GM12878 (cell line): Measurements from ENCODE around the gene MAP3K4. TPM values are rescaled to one million over a fixed set of nuclear protein-coding genes. Genes with fewer than 3 reads are reported as not detected.

Experiments
- ATAC-seq: fragments of 200-7000 bp; cut with Tn5 transposase; 3 replicates; pipeline ENCODE4 v1.9.1; 2020; ENCODE audit warnings: mild to moderate bottlenecking, moderate library complexity
- BruUV-seq: library from RNA; stranded (reverse); fragments of 400-500 nt; replicated peaks from 2 replicates; lab custom pipeline; 2021; lab: Mats Ljungman, UMichigan
- CTCF ChIA-PET: fragments of 300-600 bp; sonication (Branson Sonifier 250); formaldehyde crosslinking; extraction: SDS; loops from one replicate; lab custom pipeline; 2021; ENCODE audit warnings: inconsistent platforms; lab: Yijun Ruan, JAX
- POLR2A ChIA-PET: fragments of 350-600 bp; formaldehyde crosslinking; extraction: SDS; loops from one replicate; lab custom pipeline; 2021; ENCODE audit warnings: inconsistent platforms; lab: Charles Lee
- RAD21 ChIA-PET: fragments of 300-600 bp; sonication (Branson Sonifier 250); formaldehyde crosslinking; loops from one replicate; lab custom pipeline; 2023; ENCODE audit warnings: antibody characterized with exemption; ENCODE audit not compliant: unreplicated experiment; lab: Charles Lee
- SMC1A ChIA-PET: fragments of 300-600 bp; sonication (Branson Sonifier 250); formaldehyde crosslinking; loops from one replicate; lab custom pipeline; 2023; ENCODE audit not compliant: unreplicated experiment, uncharacterized antibody; lab: Charles Lee
- DNase-seq: peaks from one replicate; pipeline ENCODE4 v3.0.0-alpha.2; 2011; ENCODE audit warnings: low read depth, low spot score
- FAIRE-seq: peaks from 3 replicates; lab custom pipeline; 2011; peaks lifted over from hg19 to GRCh38; lab: Jason Lieb, UNC
- H2AFZ ChIP-seq: 2 replicates; pipeline ENCODE4 v1.6.0; 2011; ENCODE audit warnings: low read depth, low read length, control low read depth; ENCODE audit not compliant: control insufficient read depth
- H3K27ac ChIP-seq: 2 replicates; pipeline ENCODE4 v1.5.1; 2011; ENCODE audit warnings: control low read depth; ENCODE audit not compliant: control insufficient read depth, insufficient read depth
- H3K27me3 ChIP-seq, 2 experiments: replicated peaks in 1 of 2; 2 replicates each; pipeline versions ENCODE4 v1.6.0 to v1.6.1; 2011; ENCODE audit warnings: low read length in 1 of 2; ENCODE audit not compliant: control insufficient read depth in 2 of 2, insufficient read depth in 2 of 2
- H3K36me3 ChIP-seq, 2 experiments: 2 replicates each; pipeline ENCODE4 v1.5.1; 2011; ENCODE audit warnings: low read length in 1 of 2; ENCODE audit not compliant: control insufficient read depth in 2 of 2, insufficient read depth in 2 of 2
- H3K4me1 ChIP-seq: 2 replicates; pipeline ENCODE4 v1.6.1; 2011; ENCODE audit warnings: mild to moderate bottlenecking, low read length, moderate library complexity, mixed read lengths; ENCODE audit not compliant: control insufficient read depth, insufficient read depth
- H3K4me2 ChIP-seq: 2 replicates; pipeline ENCODE4 v1.6.0; 2011; ENCODE audit warnings: control low read depth; ENCODE audit not compliant: control insufficient read depth, insufficient read depth
- H3K4me3 ChIP-seq: fragments of 200-600 bp; sonication (generic); 2 replicates; pipeline ENCODE4 v1.5.1; 2016
- H3K79me2 ChIP-seq: 2 replicates; pipeline ENCODE4 v1.6.0; 2011; ENCODE audit warnings: low read length; ENCODE audit not compliant: control insufficient read depth, insufficient read depth
- H3K9ac ChIP-seq: 2 replicates; pipeline ENCODE4 v1.8.0; 2011; ENCODE audit warnings: low read length, control low read depth, mixed read lengths; ENCODE audit not compliant: control insufficient read depth, insufficient read depth
- H3K9me3 ChIP-seq: replicated peaks from 3 replicates; pipeline ENCODE4 v1.5.1; 2011; ENCODE audit warnings: mild to moderate bottlenecking, low read length; ENCODE audit not compliant: control insufficient read depth, insufficient read depth
- H4K20me1 ChIP-seq: 2 replicates; pipeline ENCODE4 v1.6.0; 2011; ENCODE audit not compliant: control insufficient read depth, insufficient read depth
- ASH2L ChIP-seq: fragments of 300-600, 200-600 bp; sonication (generic); IDR thresholded peaks from 2 replicates; pipeline ENCODE4 v1.6.1; 2017; ENCODE audit warnings: low read depth, mild to moderate bottlenecking, borderline replicate concordance
- GATAD2B ChIP-seq: fragments of 450-650 bp; conservative IDR thresholded peaks from 2 replicates; pipeline ENCODE4 v1.6.1; 2017; ENCODE audit warnings: low read depth, mild to moderate bottlenecking, moderate library complexity
- IKZF2 ChIP-seq, 2 experiments: fragments of 450-650 bp; IDR thresholded peaks; 2 replicates each; pipeline ENCODE4 v1.6.1; 2017; ENCODE audit warnings: mild to moderate bottlenecking in 2 of 2, moderate library complexity in 2 of 2
- KLF5 ChIP-seq: fragments of 450-650 bp; IDR thresholded peaks from 2 replicates; pipeline ENCODE4 v1.6.1; 2014; ENCODE audit warnings: mild to moderate bottlenecking; ENCODE audit not compliant: partially characterized antibody
- MAX ChIP-seq: IDR thresholded peaks from 2 replicates; pipeline ENCODE4 v1.6.1; 2012; ENCODE audit warnings: low read depth, low read length, improper control_type of control experiment
- YY1 ChIP-seq: IDR thresholded peaks from 2 replicates; pipeline ENCODE4 v1.6.1; 2011; ENCODE audit warnings: low read depth, mild to moderate bottlenecking, low read length
- ZNF384 ChIP-seq: IDR thresholded peaks from 2 replicates; pipeline ENCODE4 v1.6.1; 2012; ENCODE audit warnings: low read depth, mild to moderate bottlenecking, low read length, improper control_type of control experiment, borderline replicate concordance
- WGBS: methylation state at CpG from one replicate; pipeline ENCODE4 v1.1.6; 2016; ENCODE audit warnings: low lambda C conversion rate; ENCODE audit not compliant: insufficient replicate concordance, insufficient coverage; ENCODE audit errors: missing lambda C conversion rate; 5-methylcytosine and 5-hydroxymethylcytosine counted together
- in situ Hi-C: fragments of 300-500 bp; cut with MboI; formaldehyde crosslinking; loops from 9 replicates; pipeline ENCODE4 v1.14.3; 2018; ENCODE audit warnings: mixed read lengths
- intact Hi-C: fragments of 100-400 bp; cut with micrococcal nuclease; formaldehyde crosslinking; loops from one replicate; pipeline ENCODE4 v1.14.2; 2022; ENCODE audit not compliant: unreplicated experiment
- polyA plus RNA-seq, 11 experiments: library from polyadenylated mRNA; depleted of rRNA in 4 of 11; unstranded in 6 of 11; stranded (reverse) in 5 of 11; fragments of >200 nt; fragmentation: Nextera tagmentation in 4 of 11; fragmentation: Illumina TruSeq in 1 of 11; extraction: Ambion mirVana in 4 of 11; extraction: Trizol in 1 of 11; gene quantifications; 1 replicate in 1 of 11; 2 replicates in 10 of 11; pipeline versions ENCODE4 v1.2.1 to v1.2.3, GENCODE V29; 2011 to 2016; ENCODE audit warnings: inconsistent platforms in 2 of 11, missing spikeins in 2 of 11, low read depth in 1 of 11
- total RNA-seq, 4 experiments: library from RNA; depleted of rRNA in 3 of 4; stranded (reverse); fragments of >200 nt in 3 of 4; fragmentation: Illumina TruSeq in 1 of 4; extraction: Trizol in 1 of 4; gene quantifications; 2 replicates each; pipeline versions ENCODE4 v1.2.1 to v1.2.3, GENCODE V29; 2013 to 2021
- TF ChIP-seq, protein P1 (sequence below): fragments of 450-650 bp; conservative IDR thresholded peaks from 2 replicates; pipeline ENCODE4 v1.6.1; 2017; ENCODE audit warnings: mild to moderate bottlenecking, moderate library complexity
- TF ChIP-seq, protein P2 (sequence below): fragments of 450-650 bp; IDR thresholded peaks from 2 replicates; pipeline ENCODE4 v1.6.1; 2018; ENCODE audit warnings: mild to moderate bottlenecking, low read depth, moderate library complexity; ENCODE audit not compliant: partially characterized antibody

Gene MAP3K4
- total and polyA plus RNA-seq, 10 of the 15 experiments (the other 5 are each of a cell fraction or from before 2014, with no cell fraction given): 14.0 to 44.5 (median 23.1) TPM

GRCh38 chr6:161008245-161008644 lies 16.7 kb downstream of the MAP3K4 start (continued):
- TF ChIP-seq GATAD2B (no peak), ASH2L (no peak), ZNF384 (no peak), MAX (no peak)

- FAIRE-seq: no peak
Observed at GRCh38 chr6:161009991-161010390, 18.4 kb downstream of the MAP3K4 start.

More at GRCh38 chr6:161009991-161010390, 18.4 kb downstream of the MAP3K4 start:
- DNase-seq (no peak), ATAC-seq (no peak)
- TF ChIP-seq YY1 (no peak), IKZF2 (IDR thresholded peaks at IDR 0.05) (no peak), KLF5 (no peak)
- TF ChIP-seq, protein P1, sequence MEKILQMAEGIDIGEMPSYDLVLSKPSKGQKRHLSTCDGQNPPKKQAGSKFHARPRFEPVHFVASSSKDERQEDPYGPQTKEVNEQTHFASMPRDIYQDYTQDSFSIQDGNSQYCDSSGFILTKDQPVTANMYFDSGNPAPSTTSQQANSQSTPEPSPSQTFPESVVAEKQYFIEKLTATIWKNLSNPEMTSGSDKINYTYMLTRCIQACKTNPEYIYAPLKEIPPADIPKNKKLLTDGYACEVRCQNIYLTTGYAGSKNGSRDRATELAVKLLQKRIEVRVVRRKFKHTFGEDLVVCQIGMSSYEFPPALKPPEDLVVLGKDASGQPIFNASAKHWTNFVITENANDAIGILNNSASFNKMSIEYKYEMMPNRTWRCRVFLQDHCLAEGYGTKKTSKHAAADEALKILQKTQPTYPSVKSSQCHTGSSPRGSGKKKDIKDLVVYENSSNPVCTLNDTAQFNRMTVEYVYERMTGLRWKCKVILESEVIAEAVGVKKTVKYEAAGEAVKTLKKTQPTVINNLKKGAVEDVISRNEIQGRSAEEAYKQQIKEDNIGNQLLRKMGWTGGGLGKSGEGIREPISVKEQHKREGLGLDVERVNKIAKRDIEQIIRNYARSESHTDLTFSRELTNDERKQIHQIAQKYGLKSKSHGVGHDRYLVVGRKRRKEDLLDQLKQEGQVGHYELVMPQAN: no peak
- TF ChIP-seq, protein P2, sequence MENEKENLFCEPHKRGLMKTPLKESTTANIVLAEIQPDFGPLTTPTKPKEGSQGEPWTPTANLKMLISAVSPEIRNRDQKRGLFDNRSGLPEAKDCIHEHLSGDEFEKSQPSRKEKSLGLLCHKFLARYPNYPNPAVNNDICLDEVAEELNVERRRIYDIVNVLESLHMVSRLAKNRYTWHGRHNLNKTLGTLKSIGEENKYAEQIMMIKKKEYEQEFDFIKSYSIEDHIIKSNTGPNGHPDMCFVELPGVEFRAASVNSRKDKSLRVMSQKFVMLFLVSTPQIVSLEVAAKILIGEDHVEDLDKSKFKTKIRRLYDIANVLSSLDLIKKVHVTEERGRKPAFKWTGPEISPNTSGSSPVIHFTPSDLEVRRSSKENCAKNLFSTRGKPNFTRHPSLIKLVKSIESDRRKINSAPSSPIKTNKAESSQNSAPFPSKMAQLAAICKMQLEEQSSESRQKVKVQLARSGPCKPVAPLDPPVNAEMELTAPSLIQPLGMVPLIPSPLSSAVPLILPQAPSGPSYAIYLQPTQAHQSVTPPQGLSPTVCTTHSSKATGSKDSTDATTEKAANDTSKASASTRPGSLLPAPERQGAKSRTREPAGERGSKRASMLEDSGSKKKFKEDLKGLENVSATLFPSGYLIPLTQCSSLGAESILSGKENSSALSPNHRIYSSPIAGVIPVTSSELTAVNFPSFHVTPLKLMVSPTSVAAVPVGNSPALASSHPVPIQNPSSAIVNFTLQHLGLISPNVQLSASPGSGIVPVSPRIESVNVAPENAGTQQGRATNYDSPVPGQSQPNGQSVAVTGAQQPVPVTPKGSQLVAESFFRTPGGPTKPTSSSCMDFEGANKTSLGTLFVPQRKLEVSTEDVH: no peak
- Histone ChIP-seq H3K27me3 (no peaks in the 10 kb centered on the region), H3K9me3 (no peaks in the 10 kb centered on the region; the same call in 2 of the 3 replicates), H2AFZ (no peak overlapping the region), H3K27ac (no peak overlapping the region), H3K4me1 (no peaks in the 10 kb centered on the region), H3K4me2 (no peak overlapping the region), H4K20me1 (no peaks in the 10 kb centered on the region), H3K9ac (no peak overlapping the region), H3K4me3 (no peak overlapping the region), H3K36me3 (no peaks in the 10 kb centered on the region; a peak in 1 of 4 replicates), H3K79me2 (peaks cover 17% of the 10 kb centered on the region)
- intact Hi-C loops (no loop called here), in situ Hi-C loops (no loop called here)
- ChIA-PET RAD21 (no interaction called here), POLR2A (no interaction called here), SMC1A (interaction anchor here (1.1 to 3.0 kb wide), 2 partner anchors 18 to 19 kb away, joined by 4 to 9 read pairs; no protein-coding TSS in a partner anchor), CTCF (interaction anchor here (1.1 kb wide), 1 partner anchor 16 kb away, joined by 3 read pairs; no protein-coding TSS in a partner anchor)
- WGBS: 83% methylated on average over 3 of the region's 3 CpGs
- no TSS peak for BruUV-seq
